Loucy (cell line): ENCODE measurements around the gene AACS.
"Not testable (repeated sequence)": the region's sequence is repeated elsewhere in the genome, so short reads cannot be mapped to it uniquely, and the experiment has no call there.

Source experiments
- H2AFZ ChIP-seq: fragments of 200-600 bp; sonication (generic); 2 replicates; pipeline ENCODE4 v1.6.0; 2016; ENCODE audit warnings: antibody characterized with exemption, mild to moderate bottlenecking, low read length, moderate library complexity
- H3F3A ChIP-seq: fragments of 200-600 bp; 2 replicates; pipeline ENCODE4 v1.6.0; 2016; ENCODE audit warnings: antibody characterized with exemption, low read depth, mild to moderate bottlenecking
- H3K27me3 ChIP-seq: fragments of 200-600 bp; sonication (generic); 2 replicates; pipeline ENCODE4 v1.6.1; 2014; ENCODE audit warnings: low read length, mild to moderate bottlenecking; ENCODE audit not compliant: insufficient read depth, poor library complexity, severe bottlenecking
- H3K36me3 ChIP-seq: fragments of 200-600 bp; sonication (generic); 2 replicates; pipeline ENCODE4 v1.6.1; 2016; ENCODE audit warnings: low read length; ENCODE audit not compliant: insufficient read depth
- H3K4me1 ChIP-seq: fragments of 200-600 bp; sonication (generic); 2 replicates; pipeline ENCODE4 v1.5.1; 2014; ENCODE audit warnings: low read length, mild to moderate bottlenecking; ENCODE audit not compliant: insufficient read depth, poor library complexity, severe bottlenecking
- H3K4me2 ChIP-seq: fragments of 200-600 bp; sonication (generic); 2 replicates; pipeline ENCODE4 v1.6.0; 2014; ENCODE audit warnings: antibody characterized with exemption, low read length, low read depth, mild to moderate bottlenecking; ENCODE audit not compliant: poor library complexity, severe bottlenecking
- H3K4me3 ChIP-seq: fragments of 200-600 bp; sonication (generic); 2 replicates; pipeline ENCODE4 v1.5.1; 2014; ENCODE audit warnings: low read length, mild to moderate bottlenecking, mixed read lengths; ENCODE audit not compliant: poor library complexity, severe bottlenecking
- H3K79me2 ChIP-seq: fragments of 200-600 bp; sonication (generic); 2 replicates; pipeline ENCODE4 v1.6.1; 2014; ENCODE audit warnings: low read length; ENCODE audit not compliant: insufficient read depth
- H3K9ac ChIP-seq: fragments of 200-600 bp; sonication (generic); 2 replicates; pipeline ENCODE4 v1.6.0; 2014; ENCODE audit warnings: mild to moderate bottlenecking, low read depth, low read length, moderate library complexity; ENCODE audit not compliant: poor library complexity, severe bottlenecking
- H3K9me2 ChIP-seq: fragments of 200-600 bp; sonication (generic); replicated peaks from 2 replicates; pipeline ENCODE4 v1.6.1; 2016; ENCODE audit warnings: low read depth, low read length, mixed read lengths
- H3K9me3 ChIP-seq: fragments of 200-600 bp; sonication (generic); 2 replicates; pipeline ENCODE4 v1.6.1; 2014; ENCODE audit warnings: mild to moderate bottlenecking, antibody characterized with exemption, low read length, low read depth; ENCODE audit not compliant: insufficient read depth
- H4K20me1 ChIP-seq: fragments of 200-600 bp; sonication (generic); 2 replicates; pipeline ENCODE4 v1.6.0; 2014; ENCODE audit warnings: antibody characterized with exemption, low read length, mild to moderate bottlenecking; ENCODE audit not compliant: insufficient read depth, poor library complexity, severe bottlenecking
- CTCF ChIP-seq: fragments of 200-600 bp; sonication (generic); conservative IDR thresholded peaks from 2 replicates; pipeline ENCODE4 v1.5.1; 2014; ENCODE audit warnings: mild to moderate bottlenecking, antibody characterized with exemption, low read length
- EZH2phosphoT487 ChIP-seq: fragments of 200-600 bp; IDR thresholded peaks from 2 replicates; pipeline ENCODE4 v1.6.1; 2018; ENCODE audit warnings: antibody characterized with exemption, mild to moderate bottlenecking, moderate library complexity, borderline replicate concordance

Gene AACS

GRCh38 chr12:125081427-125081826 is 16.2 kb downstream of the AACS start:
- no peak for TF ChIP-seq CTCF
- no peak for TF ChIP-seq EZH2phosphoT487
- no peaks in the 10 kb centered on the region for H3K27me3 ChIP-seq
- no peak overlapping the region for H3K4me3 ChIP-seq
- H3K36me3 ChIP-seq, result peaks cover 43% of the 10 kb centered on the region; the same call in 1 of the 2 replicates
- no peaks in the 10 kb centered on the region for H3F3A ChIP-seq
- H3K9me3 ChIP-seq, result no peaks in the 10 kb centered on the region
- no peaks in the 10 kb centered on the region for H4K20me1 ChIP-seq
- no peak overlapping the region for H3K9ac ChIP-seq
- H3K9me2 ChIP-seq, result no peaks in the 10 kb centered on the region
- H2AFZ ChIP-seq, result no peak overlapping the region
- H3K4me2 ChIP-seq, result no peak overlapping the region
- no peaks in the 10 kb centered on the region for H3K79me2 ChIP-seq
- H3K4me1 ChIP-seq, result no peaks in the 10 kb centered on the region

GRCh38 chr12:125083072-125083471 is 17.8 kb downstream of the AACS start:
- H3K4me1 ChIP-seq, result no peaks in the 10 kb centered on the region
- no peaks in the 10 kb centered on the region for H4K20me1 ChIP-seq
- no peaks in the 10 kb centered on the region for H3K9me3 ChIP-seq
- H3K36me3 ChIP-seq, result peaks cover 44% of the 10 kb centered on the region; the same call in 1 of the 2 replicates
- no peaks in the 10 kb centered on the region for H3F3A ChIP-seq
- H3K9me2 ChIP-seq, result no peaks in the 10 kb centered on the region
- H3K9ac ChIP-seq, result no peak overlapping the region
- no peak overlapping the region for H3K4me2 ChIP-seq
- H3K4me3 ChIP-seq, result no peak overlapping the region
- H3K79me2 ChIP-seq, result no peaks in the 10 kb centered on the region
- TF ChIP-seq CTCF (no peak), EZH2phosphoT487 (no peak)
- H2AFZ ChIP-seq, result no peak overlapping the region
- no peaks in the 10 kb centered on the region for H3K27me3 ChIP-seq

GRCh38 chr12:125088199-125088598 is 23.0 kb downstream of the AACS start:
- not testable (repeated sequence) for H3K4me3 ChIP-seq, H3K9me3 ChIP-seq, H4K20me1 ChIP-seq

GRCh38 chr12:125089083-125089482 is 23.8 kb downstream of the AACS start:
- TF ChIP-seq CTCF (peak; percentile 47), EZH2phosphoT487 (no peak)
- no peak overlapping the region for H3K4me2 ChIP-seq
- no peak overlapping the region for H3K9ac ChIP-seq
- H3K27me3 ChIP-seq, result no peaks in the 10 kb centered on the region
- H3K36me3 ChIP-seq, result peaks cover 84% of the 10 kb centered on the region; the same call in 1 of the 2 replicates
- no peaks in the 10 kb centered on the region for H3K79me2 ChIP-seq
- no peaks in the 10 kb centered on the region for H3K9me3 ChIP-seq
- no peaks in the 10 kb centered on the region for H4K20me1 ChIP-seq
- H3K4me1 ChIP-seq, result no peaks in the 10 kb centered on the region
- no peak overlapping the region for H2AFZ ChIP-seq
- no peaks in the 10 kb centered on the region for H3F3A ChIP-seq
- H3K9me2 ChIP-seq, result no peaks in the 10 kb centered on the region
- H3K4me3 ChIP-seq, result no peak overlapping the region

More at GRCh38 chr12:125088199-125088598, 23.0 kb downstream of the AACS start:
- H3K4me1 ChIP-seq, H3K4me2 ChIP-seq, H3K9ac ChIP-seq, H2AFZ ChIP-seq, H3K27me3 ChIP-seq, H3F3A ChIP-seq, H3K9me2 ChIP-seq, H3K79me2 ChIP-seq: not testable (repeated sequence)
- H3K36me3 ChIP-seq, result peaks cover 76% of the 10 kb centered on the region; the same call in 1 of the 2 replicates
